ENCODE data around the gene MAMDC2.

Gene MAMDC2

DNA sequence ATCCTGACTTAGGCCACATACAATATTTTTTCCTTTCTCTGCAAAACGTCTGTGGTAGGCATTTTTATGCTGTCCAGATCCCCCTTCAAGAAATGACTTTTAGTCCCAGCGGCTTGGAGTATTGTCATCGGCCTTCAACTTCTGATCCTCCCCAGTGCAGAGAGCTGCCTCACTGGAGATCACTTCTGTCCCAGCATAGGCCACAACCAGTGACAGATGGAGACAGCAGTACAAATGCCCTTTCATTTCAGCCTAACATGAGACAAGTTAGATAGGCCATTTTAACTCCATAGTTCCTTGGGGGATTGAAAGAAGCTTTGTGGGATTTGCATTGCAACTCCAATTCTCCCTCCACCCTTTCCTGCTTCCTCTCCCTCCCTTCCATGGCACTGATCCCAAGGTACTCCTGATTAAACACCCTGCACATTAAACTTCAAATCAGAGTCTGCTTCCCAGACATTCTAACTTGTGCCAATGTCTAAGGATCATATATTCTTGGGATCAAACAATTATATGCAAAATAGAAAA is 3.2 kb upstream of the MAMDC2 start:
- DNase-seq, result no peak

DNA sequence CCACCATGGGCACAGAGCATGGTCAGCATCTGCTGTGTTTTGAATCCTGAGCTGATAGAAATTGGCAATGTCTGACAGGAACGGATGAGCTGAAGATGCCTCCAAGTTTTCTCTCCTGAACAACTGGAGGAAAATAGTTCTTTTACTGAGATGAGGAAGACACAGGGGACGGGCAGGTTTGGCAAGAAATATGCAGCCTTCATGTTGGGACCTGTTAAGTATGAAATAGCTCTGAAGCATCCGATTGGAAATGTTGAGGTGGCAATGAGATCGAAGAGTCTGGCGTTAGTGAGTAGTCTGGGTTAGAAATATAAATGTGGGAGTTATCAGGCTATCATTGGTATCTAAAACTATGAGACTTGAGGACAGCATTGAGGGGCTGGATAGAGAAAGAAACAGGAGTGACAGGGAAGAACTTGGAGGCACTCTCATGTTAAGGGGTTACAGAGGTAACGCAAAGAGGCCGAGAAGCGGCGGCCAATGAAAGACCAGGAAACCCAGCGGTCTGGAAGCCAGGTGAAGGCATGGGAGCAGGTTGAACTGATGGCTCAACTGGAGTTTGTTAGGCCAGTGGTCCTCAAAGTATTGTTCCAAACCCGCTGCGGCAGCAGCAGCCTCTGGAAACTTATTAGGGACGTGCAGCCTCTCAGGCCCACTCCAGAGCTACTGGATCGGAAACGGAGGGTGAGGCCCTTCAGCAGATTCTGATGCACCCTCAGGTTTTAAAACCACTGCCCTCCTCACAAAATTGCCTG is 1.0 kb upstream of the MAMDC2 start:
- DNase-seq, result no peak

DNA sequence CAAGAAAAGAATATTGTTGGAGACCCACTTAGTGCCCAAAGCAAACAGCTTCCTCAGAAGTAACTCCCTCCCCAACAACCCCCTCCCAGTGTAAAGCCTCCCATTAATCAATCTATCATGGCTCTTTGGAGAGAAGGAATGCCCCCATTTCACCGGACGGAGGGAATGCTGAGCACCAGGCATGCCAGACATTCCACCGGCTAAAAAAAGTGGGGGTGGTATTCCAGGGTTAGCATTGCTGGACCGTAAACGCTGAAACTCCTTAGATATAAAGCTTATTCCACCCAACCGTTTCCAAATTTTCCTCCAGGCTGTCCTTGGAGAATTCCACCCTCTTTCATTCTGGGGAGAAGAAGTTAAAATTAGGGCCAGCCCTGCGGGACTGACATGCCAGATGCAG is 363 bp upstream of the MAMDC2 start:
- no peak for DNase-seq

DNA sequence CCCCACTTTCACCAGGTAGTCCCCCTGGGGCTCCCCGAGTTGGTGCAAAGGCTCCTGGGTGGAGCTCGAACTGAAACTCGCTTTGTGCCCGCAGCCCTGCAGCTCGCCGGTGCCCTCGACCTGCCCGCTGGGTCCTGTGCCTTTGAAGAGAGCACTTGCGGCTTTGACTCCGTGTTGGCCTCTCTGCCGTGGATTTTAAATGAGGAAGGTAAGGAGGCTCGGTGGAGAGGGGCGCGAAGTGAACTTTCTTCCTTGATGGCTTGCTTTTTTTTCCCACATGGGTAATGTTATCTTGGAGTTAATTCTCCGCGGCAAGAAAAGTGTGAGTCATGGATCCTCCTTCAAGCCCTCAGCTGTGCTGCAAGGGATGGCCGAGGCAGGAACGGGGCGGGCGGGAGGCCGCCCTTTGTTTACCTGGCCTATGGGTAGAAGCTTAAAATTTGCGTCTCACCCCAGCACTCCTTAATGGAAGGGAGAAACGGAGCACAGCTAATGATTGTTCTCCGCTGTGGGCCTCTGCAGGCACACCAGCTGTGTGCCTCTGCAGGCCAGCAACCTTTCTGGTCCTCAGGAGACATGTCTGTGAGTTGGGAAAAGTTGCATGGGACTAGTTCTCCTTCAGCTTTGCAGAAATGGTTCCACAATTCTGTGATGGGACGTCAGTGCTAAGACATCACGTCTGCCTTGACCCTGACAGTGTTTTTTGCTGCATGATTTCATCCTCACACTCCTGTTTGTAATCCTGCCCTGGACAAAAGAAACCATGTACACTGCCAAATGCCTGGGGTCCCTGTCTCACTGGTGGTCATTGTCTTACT is 1.1 kb downstream of the MAMDC2 start:
- DNase-seq, result no peak

DNA sequence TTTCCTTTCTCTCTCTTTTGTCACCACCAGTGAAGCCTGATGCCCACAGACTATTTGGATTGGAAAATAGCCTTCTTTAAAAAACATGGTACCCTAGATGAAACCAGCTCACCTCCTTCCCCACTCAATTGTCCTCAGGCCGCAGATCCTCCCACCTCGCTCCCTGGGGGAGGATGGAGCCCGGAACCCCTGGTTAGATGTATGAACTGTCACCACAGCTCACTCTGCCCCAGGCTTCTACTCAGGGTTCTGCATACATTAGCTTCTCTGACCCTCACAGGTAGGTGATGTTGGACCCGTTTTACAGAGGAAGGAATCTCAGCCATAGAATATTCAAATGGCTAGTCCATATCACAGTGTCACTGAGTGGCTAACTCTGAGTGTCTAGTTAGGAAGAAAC is 1.8 kb downstream of the MAMDC2 start:
- no peak for DNase-seq

DNA sequence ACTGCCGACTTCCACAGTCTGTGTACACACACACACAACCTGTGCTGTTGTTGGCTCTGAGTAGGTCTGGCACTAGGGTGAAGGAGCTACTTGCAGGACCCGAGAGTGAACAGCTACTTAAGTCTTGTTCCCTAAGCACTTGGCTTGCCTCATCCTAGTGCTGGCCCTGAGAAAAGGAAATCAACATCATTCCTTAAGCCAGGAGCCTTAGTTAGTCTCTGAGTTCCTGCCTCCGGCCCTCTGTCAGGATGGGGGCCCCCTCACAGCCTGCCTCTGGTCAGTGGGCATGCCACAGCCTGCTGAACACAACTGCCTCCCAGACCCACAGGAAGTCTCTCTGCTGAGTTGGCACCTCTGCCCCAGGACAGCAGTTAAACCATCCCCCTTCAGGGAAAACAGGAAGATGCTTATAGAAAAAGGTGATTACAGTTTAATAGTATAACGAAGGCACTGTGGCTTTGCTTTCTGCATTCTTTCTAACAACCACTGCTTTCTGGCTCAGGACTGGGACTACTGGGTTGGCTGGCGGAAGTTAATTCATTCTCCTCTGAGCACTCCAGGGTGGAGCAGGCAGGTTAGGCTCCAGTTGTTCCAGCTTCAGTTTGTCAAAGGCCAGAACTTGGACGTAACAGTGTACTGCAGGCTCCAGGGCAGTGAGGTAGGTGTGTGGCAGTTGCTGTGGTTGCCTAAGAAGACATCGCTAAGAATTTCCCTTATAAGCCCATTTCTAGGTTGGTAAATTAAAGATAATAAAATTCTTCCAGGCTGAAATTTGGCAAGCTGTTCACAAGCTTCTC is 2.8 kb downstream of the MAMDC2 start:
- DNase-seq, result no peak

DNA sequence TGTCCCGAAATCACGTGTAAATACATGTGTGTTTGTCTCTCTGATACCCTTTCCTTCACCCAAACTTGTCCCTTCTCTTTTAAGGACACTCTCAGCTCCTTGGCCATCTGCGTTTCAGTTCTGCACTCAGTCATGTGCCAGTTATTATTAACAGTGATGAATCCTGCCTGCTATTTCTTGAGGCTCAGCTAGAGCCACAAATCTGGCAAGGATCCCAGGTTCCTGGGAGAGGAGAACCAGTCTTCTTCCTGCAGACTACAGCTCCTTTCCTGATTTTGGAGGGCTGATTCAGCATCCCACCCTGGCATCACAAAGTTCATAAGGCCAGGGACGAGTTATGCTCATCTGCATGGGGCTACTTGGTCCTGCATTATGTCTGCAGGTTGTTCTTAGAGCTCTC is 5.6 kb downstream of the MAMDC2 start:
- no peak for DNase-seq

DNA sequence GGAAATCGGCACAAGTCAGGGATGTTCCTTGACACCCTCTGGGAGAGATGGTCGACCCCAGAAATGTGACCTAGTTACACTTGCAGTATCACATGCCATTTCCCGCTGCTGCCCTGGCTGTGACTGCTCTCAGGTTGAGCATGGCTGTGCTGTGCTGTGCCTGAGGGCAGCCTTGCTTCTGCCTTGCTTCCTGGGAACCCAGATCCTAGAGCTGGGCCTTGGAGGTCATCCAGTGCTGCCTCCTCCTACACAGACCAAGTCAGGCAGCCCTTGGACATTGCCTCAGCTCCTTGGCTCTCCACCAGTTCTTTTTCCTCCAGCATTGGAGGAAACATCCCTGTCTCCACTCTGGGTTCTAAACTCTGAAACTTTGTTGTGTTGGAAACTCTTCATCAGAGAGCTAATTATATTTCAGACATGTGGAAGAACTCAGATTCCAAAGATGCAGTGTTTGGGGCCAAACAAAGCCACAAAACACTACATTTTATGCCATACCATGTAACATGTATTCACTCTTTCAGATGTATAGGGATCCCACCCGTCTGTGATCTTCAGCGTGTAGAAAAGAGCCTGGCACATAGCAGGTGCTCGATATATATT is 6.1 kb downstream of the MAMDC2 start:
- no peak for DNase-seq

DNA sequence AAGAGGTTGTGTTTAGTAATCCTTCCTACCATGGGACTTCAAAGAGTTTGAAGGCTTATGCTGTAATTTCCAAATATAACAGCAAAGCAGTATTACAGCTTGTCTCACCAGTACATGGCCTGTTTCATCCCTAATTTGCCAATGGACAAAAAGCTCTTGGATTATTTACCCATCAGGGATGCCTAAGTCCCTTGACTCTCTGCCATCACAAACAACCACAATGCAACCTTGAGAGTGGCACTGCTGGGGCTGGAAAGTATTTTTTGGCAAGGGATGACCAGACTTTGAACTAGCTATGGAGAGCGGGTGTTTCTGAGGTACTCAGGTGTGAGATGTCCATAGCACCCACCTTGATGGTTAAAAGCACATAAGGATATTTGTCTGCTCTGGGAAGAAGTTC is 9.1 kb downstream of the MAMDC2 start:
- no peak for DNase-seq

DNA sequence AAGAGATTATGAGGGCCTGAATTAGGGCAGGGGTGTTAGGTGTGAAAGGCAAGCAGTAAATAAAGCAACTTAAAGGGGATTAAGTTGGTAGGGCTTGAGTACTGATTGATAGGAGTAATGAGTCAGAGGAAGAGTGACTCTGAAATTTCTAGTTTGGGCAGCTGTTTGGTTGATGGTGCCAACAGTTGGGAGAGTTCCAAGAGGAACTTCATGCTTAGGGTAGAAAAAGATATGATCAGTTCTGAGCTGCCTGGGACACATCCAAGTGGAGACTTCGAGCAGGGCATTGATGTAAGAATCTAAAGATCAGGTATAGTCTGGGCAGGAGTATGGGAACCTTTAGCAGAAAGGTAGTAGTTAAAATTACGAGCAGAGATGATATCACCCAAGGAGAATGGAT is 10.2 kb downstream of the MAMDC2 start:
- no peak for DNase-seq

DNA sequence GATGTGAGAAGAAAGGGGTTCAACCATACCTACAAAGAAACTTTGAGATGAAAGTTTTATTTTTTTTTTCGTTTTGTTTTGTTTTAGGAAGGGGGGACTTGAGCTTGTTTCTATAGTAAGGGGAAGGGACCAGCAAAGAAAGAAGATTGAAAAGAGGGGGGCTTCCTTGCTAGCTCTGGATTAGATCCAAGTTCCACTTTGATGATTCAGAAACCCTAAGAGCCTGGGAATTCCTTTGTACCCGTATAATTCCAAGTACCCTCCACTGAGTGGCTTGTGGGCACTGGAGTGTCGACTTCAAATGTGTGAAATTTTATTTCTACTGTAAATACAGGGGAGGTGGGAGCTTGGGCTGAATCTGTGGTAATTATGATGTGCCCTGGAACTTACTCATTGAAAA is 10.9 kb downstream of the MAMDC2 start:
- DNase-seq, result no peak

DNA sequence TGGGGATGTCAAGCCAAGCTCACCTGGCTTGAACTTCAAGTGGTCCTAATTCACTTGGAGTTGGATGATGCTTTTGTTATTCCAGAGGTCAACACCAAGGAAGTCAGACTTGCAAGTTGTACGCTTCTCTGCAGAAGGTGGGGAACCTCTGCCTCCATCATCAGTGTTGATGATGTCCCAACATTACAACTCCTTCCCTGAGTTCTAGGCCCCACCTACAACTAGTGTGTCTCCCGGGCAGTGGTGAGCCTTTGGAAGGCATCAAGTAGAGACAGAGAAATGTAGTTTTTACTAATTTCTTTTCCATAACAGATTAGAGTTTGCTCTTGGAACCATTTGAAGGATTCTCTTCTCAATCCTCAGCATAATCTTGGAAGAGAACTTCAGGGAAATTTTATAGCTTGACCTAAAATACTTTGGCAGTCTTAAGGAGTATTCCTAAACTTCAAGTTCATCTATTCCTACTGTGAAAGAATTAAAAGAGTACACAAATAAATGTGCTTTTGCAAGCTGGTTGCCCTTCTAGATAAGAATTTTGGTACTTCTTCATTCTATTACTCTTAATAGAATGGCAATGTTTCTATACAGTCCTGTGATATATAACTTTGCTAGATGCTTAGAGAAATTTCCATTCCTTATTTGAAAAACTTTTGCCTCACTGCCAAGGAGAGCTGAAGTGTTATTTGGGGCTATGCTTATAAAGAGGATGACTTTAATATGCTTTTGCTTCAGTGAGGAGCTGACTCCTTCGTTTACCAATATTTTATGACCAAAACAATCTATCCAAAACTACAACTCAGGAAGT is 12.0 kb downstream of the MAMDC2 start:
- no peak for DNase-seq

DNA sequence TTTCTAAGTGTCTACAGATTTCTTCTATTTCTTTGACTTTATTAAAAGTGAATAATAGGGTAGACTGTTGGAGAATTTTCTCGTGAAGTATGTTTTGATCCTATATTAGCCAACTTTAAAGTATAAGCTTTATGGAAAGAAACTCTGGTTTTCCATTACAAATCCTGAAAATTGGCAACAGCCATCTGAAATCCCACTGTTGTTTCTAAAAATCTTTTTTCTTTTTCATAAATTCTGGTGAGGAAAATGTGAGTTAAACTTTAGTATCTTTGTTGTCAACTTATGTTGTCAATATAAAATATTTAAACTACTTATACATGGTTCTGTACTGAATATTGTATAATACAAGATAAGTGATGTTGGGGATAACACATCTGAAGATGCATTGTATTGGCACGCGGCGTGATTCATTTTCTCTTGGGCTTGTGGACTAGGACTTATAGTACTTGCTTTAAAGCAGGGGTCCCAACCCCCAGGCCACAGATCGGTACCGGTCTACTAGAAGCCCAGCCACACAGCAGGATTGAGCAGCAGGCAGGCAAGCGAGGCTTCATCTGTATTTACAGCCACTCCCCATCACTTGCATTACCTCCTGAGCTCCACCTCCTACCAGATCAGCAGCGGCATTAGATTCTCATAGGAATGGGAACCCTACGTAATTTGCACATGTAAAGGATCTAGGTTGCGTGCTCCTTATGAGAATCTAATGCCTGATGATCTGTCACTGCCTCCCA is 12.7 kb downstream of the MAMDC2 start:
- DNase-seq, result no peak

DNA sequence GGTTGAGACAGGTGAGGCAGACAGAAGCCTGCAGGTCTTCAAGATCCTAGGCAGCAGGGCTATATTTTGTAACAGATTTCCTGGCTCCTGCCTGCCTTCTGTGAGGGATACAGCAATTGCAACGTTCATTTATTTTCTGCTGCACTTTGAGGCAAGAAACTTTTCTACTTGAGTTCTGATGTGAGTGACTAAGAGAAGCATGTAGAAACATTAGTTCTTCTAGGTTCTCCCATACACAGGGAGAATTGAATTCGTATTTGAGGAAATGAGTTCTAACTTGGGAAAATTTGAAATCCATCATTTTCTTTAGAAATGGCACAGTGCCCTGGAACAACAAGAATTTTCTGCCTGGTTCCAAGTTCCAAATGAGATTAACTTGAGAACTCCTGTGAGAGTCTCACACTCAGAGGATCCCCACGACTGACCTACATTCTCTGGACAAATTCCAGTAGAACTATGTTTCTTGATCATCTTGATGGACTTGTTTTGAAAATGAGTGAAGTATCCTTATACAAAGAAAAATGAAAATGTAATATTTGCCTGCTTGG is 15.0 kb downstream of the MAMDC2 start:
- DNase-seq, result no peak

DNA sequence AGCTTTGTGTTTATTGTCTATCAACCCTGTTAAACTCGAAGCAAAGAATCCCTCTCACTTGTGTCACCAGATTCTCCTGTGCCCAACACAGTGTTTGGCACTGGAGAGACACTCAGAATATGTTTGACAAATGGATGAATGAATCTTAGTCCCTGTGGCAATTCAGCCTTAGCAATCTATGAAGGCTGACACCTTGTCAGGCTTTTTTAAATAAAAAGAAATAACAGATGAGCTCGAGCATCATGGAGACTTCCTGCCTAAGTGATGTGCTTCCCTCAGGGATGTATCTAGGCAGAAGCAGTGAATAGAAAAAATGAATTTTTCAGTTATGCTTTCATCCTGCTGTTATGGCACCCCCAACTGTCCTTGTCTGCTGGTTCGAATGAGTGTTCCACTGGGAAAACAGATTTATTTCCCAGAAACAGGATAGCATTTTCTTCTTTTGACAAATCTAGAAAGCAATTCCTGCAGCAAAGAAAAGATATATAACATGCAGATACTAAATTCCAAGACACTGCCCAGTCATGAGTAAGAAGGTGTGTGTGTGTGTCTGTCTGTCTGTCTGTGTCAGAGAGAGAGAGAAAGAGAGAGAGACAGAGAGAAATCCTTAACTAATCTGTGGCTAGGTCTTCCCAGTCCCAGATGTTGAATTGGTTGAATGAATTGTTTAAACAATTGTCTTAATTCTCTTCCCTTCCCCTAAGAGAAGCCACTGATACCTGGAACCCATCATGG is 16.7 kb downstream of the MAMDC2 start:
- DNase-seq, result no peak

DNA sequence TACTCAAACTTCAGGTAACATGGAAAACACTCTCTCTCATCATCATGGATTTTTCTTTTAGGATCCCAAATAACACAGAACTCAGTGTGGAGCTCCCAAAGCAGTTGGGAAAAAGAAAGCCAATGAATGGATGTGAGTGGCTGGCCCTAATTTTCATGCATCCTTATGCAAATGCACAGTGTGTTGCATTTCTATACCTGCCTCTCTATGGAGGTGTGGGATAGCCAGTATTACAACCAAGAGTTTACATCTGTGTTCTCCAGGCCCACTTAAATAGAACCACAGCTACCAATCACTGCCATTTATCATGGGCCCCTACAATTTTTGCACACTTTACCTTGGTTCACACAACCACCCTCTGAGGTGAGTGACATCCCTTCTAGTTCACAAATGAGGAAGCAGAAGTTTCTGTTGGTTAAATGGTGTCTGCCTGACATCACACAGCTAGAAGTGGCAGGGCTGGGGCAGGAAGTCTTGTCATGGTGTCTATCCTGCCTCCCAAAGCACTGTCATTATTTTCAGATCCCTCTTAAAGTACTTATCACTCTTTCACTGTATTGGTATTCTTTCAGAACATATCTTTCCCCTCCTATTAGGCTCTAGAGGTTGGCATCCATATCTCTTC is 17.3 kb downstream of the MAMDC2 start:
- DNase-seq, result no peak

DNA sequence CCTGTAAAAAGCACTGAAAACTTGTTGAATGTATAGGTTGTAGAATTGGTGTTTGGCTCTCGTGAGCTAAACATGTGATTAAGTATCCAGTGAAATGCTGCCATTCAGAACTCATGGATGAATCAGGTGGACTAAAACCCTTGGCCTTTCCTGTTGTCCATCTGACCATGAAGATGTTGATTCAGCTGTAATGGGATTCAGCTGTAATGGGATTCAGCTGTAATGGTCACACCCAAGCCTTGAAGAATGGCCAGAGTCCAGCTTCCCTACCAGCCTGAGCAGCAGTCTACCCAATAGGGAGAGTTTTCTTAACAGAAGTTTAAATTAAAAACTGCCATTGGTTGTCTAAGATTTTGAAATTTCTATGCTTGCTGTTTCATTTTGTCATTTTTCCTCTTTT is 18.1 kb downstream of the MAMDC2 start:
- DNase-seq, result no peak

DNA sequence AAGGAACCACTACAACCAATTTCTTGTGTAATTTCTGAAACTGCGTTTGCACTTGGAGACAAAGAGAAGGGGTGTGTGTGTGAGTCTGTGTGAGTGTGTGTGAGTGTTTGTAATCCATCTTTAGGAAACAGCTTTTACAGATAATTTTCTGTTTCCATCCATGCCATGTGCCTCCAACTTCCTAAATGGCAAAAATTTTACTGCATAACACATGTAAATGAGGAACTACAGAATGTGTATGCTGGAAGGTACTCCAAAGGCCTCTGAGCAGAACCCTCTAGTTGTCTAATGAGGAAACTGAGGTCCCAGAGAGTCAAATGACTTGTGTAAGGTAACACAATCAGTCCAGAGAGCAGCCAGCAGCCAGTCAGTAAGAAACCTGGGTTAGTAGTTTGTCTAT is 20.8 kb downstream of the MAMDC2 start:
- no peak for DNase-seq

DNA sequence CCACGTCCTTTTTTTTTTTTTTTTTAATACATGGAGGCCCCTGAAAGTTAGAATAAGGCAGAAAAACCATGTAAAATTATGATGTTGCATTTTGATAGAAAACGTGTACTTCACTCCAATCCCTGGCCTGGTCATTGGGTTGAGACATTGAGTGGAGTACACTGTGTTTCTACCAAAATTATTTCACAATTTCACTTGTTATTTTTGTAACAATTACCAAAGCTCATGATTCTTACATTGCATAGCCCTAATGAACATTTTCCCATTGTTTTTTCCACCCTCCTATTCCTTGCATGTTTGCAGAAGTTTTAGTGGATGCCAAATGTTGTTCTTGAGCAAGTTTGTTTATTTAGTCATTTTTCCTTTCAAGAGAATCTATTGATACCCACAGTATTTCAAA is 21.9 kb downstream of the MAMDC2 start:
- no peak for DNase-seq

DNA sequence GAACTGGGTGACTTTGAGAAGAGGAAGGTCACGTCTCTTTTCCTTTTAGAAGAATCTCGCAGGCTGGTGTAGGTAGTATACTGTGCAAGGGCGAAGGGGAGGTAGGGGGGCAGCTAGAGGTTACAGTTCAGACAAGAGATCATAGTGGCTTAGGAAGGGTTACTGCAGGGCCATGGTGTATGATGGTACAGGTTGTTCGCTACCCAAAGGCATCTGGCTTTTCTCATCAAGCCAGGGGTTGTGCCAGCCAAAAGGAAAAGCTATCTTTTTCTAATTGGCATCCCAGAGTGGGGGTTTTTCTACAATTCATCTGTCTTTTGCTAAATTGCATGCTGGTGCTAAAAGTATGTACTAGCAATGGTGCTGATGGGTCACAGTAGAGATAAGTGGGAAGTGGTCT is 22.8 kb downstream of the MAMDC2 start:
- DNase-seq, result no peak

Data from NCI-H187 (cell line).